H54 (cell line): Measurements from ENCODE around the gene BTN1A1.
A peak's percentile ranks its signal among the peaks of the same experiment; 100 is the strongest.
"Not testable (repeated sequence)": the region's sequence is repeated elsewhere in the genome, so short reads cannot be mapped to it uniquely, and the experiment has no call there.

Experiments used
- DNase-seq: peaks from one replicate; pipeline ENCODE4 v3.0.0; 2011; ENCODE audit warnings: low spot score, mixed read lengths; ENCODE audit not compliant: insufficient read length
- FAIRE-seq: peaks from 3 replicates; lab custom pipeline; 2011; peaks lifted over from hg19 to GRCh38; lab: Jason Lieb, UNC
- POLR2A ChIP-seq: IDR thresholded peaks from 2 replicates; pipeline ENCODE4 v1.6.1; 2011; ENCODE audit warnings: low read depth, mild to moderate bottlenecking, low read length

BTN1A1 gene

GRCh38 chr6:26531897-26532296, 31.8 kb downstream of the BTN1A1 start:
- no peak for FAIRE-seq
- no peak for TF ChIP-seq POLR2A

GRCh38 chr6:26532699-26533531, 32.8 kb downstream of the BTN1A1 start:
- DNase-seq (no peak), FAIRE-seq (peak; percentile 65)
- no peak for TF ChIP-seq POLR2A

More at GRCh38 chr6:26531897-26532296, 31.8 kb downstream of the BTN1A1 start:
- DNase-seq = no peak

GRCh38 chr6:26533532-26533931, 33.4 kb downstream of the BTN1A1 start:
- TF ChIP-seq POLR2A = no peak
- no peak for DNase-seq
- no peak for FAIRE-seq

GRCh38 chr6:26534681-26535465, 34.8 kb downstream of the BTN1A1 start:
- DNase-seq = no peak
- no peak for TF ChIP-seq POLR2A
- no peak for FAIRE-seq

- no peak for DNase-seq
- FAIRE-seq = no peak
- no peak for TF ChIP-seq POLR2A
These were observed 36.6 kb downstream of the BTN1A1 start for GRCh38 chr6:26536571-26537159.

- no peak for TF ChIP-seq POLR2A
- DNase-seq (peak; percentile 60), FAIRE-seq (peak; percentile 83)
These were observed 37.2 kb downstream of the BTN1A1 start for GRCh38 chr6:26537160-26537845.

- peak; percentile 84 for TF ChIP-seq POLR2A
- DNase-seq = peak; percentile 61
- FAIRE-seq = peak; percentile 6
These were observed 37.9 kb downstream of the BTN1A1 start, which contains the start of gene HMGN4 for GRCh38 chr6:26537846-26538571. Gene HMGN4 (plus strand): TSS chr6:26538366. CDS start chr6:26545207, 6,841 bp downstream.

GRCh38 chr6:26538572-26538902, 38.4 kb downstream of the BTN1A1 start:
- FAIRE-seq (no peak), DNase-seq (no peak)
- TF ChIP-seq POLR2A = no peak

GRCh38 chr6:26539071-26539615, 39.0 kb downstream of the BTN1A1 start:
- FAIRE-seq (no peak), DNase-seq (no peak)
- no peak for TF ChIP-seq POLR2A

- no peak for TF ChIP-seq POLR2A
- DNase-seq (no peak), FAIRE-seq (no peak)
These were observed 41.5 kb downstream of the BTN1A1 start for GRCh38 chr6:26541579-26541978.

- FAIRE-seq (no peak), DNase-seq (no peak)
- TF ChIP-seq POLR2A = no peak
These were observed 43.9 kb downstream of the BTN1A1 start for GRCh38 chr6:26543953-26544352.

- FAIRE-seq (no peak), DNase-seq (no peak)
- no peak for TF ChIP-seq POLR2A
These were observed 44.4 kb downstream of the BTN1A1 start for GRCh38 chr6:26544473-26544872.

- FAIRE-seq = no peak
These were observed 45.5 kb downstream of the BTN1A1 start for GRCh38 chr6:26545627-26546026.

GRCh38 chr6:26547363-26547762, 47.3 kb downstream of the BTN1A1 start:
- FAIRE-seq, DNase-seq: not testable (repeated sequence)

More at GRCh38 chr6:26545627-26546026, 45.5 kb downstream of the BTN1A1 start:
- TF ChIP-seq POLR2A = no peak
- DNase-seq = no peak
